Epithelial cell of proximal tubule (primary cell): ENCODE results near the gene CDK12. TPM values are rescaled to one million over a fixed set of nuclear protein-coding genes. Genes with fewer than 3 reads are reported as not detected.
"Not testable (repeated sequence)": the region's sequence is repeated elsewhere in the genome, so short reads cannot be mapped to it uniquely, and the experiment has no call there.

Experiments used
- DNase-seq: peaks from one replicate; pipeline ENCODE4 v3.0.0-alpha.2; 2011; ENCODE audit warnings: low read depth
- H3K4me3 ChIP-seq: 2 replicates; pipeline ENCODE4 v1.5.1; 2011; ENCODE audit warnings: low read depth, mild to moderate bottlenecking, low read length
- total RNA-seq: library from RNA; depleted of rRNA; stranded (reverse); fragments of >200 nt; gene quantifications from 2 replicates; pipeline ENCODE4 v1.2.3, GENCODE V29; 2015
- TF ChIP-seq, protein P1 (sequence below): conservative IDR thresholded peaks from 2 replicates; pipeline ENCODE4 v1.5.1; 2012; ENCODE audit warnings: low read depth, mild to moderate bottlenecking, low read length

The CDK12 gene
- total RNA-seq, 1 donor from 2014 or later = 13.5 TPM

DNA sequence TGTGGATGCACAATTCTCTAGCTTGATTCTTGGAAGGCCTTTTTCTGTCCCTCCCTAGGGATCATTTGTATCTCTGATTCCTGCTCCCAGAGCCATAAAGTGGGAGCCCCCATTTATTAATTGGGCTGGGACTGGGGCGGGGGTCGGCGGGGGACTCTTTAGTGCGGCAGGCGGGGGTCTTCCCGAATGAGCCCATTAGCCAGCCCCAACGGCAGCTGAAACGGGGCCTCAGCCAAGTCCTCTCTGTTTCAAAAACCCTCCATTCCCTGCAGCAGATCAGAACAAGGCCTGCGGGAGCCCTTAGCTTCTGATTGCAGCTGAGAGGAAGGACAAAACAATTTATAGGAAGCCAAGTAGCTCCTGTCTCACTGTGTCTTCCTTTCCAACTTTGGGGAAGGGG lies 79.3 kb downstream of the CDK12 start:
- no peak overlapping the region for H3K4me3 ChIP-seq
- TF ChIP-seq, protein P1, sequence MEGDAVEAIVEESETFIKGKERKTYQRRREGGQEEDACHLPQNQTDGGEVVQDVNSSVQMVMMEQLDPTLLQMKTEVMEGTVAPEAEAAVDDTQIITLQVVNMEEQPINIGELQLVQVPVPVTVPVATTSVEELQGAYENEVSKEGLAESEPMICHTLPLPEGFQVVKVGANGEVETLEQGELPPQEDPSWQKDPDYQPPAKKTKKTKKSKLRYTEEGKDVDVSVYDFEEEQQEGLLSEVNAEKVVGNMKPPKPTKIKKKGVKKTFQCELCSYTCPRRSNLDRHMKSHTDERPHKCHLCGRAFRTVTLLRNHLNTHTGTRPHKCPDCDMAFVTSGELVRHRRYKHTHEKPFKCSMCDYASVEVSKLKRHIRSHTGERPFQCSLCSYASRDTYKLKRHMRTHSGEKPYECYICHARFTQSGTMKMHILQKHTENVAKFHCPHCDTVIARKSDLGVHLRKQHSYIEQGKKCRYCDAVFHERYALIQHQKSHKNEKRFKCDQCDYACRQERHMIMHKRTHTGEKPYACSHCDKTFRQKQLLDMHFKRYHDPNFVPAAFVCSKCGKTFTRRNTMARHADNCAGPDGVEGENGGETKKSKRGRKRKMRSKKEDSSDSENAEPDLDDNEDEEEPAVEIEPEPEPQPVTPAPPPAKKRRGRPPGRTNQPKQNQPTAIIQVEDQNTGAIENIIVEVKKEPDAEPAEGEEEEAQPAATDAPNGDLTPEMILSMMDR = no peak
- no peak for DNase-seq

DNA sequence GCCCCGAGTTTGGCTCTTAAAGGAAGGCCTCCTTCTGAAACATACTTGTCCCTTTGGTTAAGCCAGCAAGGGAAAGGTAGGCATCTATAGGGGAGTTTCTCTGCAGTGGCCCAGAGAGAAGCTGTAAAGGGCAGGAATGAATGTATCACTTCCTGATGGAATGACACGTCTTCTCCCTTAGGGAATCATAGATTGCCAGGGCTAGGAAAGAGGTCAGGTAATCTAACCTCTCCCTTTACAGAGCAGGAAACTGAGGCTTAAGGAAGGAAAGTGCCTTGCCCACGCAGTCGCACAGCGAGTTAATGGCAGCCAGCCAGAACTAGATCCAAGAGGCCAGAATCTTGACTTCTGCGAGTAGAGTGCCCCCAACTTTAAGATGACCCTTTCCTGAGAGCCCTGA lies 80.4 kb downstream of the CDK12 start:
- TF ChIP-seq, protein P1 = no peak
- no peak for DNase-seq
- H3K4me3 ChIP-seq = no peak overlapping the region

DNA sequence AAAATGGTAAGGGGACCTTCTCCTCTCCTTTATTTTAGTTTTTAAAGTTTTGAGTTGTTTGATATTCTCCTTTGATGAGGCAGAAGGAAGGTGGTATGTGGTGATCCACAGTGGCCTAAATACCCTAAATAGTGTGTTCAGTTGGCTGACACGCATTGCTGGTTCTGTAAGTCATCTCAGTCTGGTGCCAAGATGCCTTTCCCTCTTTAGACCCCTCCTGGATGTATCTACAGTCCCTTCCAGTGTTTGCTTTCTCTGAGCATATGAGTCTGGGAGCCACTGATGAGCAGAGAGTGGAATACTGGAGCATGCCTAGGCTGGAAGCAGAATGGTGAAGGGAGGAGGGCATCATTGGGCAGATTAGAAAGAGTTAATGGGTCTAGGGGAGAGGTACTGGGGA lies 81.9 kb downstream of the CDK12 start:
- H3K4me3 ChIP-seq = no peak overlapping the region
- no peak for DNase-seq
- TF ChIP-seq, protein P1 = no peak

DNA sequence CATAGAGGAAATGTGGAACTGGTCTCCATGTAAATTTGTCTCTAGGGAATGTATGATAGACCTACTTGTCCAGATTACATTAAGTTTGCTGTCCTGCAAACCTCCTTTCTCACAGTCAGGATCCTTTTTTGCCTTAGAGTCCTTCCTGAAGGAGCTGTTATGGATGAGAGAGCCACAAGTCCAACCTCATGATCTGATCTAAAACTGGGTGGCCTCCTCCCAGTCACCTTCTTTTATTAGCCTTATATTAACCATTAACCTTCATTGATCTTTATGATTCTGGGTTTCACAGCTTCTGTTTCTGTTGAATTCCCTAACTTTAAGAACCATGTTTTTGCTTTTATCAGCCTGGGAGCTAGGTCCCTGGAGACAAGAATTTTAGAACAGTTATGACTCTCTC lies 82.4 kb downstream of the CDK12 start:
- DNase-seq = no peak
- no peak overlapping the region for H3K4me3 ChIP-seq
- TF ChIP-seq, protein P1 = no peak

DNA sequence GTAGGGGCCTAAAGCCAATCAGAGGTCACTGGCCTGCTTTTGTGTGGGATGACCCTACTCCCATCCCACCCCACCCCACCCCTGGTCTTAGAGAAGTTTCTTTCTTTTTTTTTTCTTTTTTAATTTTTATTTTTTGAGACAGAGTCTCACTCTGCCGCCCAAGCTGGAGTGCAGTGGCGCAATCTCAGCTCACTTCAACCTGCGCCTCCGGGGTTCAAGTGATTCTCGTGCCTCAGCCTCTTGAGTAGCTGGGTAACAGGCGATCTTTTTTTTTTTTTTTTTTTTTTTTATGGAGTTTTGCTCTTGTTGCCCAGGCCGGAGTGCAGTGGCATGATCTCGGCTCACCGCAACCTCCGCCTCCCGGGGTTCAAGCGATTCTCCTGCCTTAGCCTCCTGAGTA lies 83.1 kb downstream of the CDK12 start:
- not testable (repeated sequence) for H3K4me3 ChIP-seq, DNase-seq

DNA sequence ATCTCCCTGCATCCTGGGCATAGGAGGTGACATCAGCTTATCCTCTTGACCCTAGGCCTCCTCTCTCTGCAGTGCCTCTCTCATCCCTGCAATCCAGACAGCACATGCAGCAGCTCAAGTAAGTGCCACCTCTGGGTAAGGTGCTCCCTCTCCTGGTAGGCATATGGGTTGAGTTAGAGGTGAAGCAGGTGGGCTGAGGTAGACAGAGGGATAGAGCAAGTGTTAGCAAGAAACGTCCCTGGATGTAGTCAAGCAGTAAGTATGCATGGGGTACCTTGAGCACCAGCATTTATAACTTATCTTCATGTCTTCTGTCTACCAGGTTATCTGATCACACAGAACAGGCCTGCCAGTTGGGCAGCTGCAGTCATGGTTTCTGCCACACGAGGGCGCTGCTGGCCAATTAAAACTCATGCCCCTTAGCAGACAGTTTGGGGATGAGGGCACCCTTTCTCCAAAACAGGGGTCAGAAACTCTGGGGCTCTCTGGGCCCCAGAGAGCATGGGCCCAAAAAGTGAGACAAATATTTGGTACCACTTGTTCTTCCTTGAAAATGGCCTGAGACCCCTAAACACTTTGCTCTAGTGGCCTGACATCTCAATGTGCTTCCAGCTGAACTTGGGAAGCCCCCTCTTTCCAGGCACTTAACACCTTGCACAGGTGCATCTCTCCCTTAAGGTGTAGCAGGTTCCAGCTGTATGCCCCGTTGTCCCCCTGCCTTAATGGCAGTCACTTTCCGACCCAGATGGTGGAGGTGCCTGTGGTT lies 86.6 kb downstream of the CDK12 start:
- H3K4me3 ChIP-seq = no peak overlapping the region
- TF ChIP-seq, protein P1 = peak; percentile 91
- DNase-seq = no peak

DNA sequence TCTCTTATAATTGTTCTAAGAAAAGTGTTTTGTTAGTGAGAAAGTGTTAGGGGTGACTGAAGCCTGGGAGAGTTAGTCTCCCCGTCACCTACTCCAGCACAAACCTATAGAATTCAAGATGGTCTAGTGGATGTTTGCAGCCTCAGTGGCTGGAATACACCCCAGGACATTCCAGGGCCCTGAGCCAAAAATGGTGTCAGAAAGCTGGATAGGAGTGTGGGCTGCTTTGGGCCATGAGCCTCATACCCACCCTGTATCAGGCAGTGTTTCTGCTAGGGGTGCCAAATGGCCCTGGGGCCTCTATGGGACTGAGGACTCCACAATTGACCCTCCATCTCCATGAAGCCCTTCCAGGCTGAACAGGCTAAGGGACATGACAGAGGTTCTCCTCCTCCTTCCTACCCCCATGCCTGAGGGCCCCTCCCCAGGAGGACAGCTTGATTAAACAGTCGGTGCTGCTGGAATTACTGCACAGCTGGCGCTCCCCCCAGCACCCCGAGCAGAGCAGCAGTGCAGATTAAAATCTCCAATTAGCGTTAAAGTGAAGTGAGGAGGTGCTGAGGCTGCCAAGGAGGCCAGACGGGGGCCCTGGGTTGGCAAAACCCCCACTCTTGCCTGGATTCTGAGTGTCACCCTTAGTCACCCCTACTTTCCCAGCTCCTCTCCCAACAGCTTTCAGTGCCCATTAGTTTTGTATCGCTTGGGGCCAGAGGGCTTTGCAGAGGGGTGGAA lies 87.4 kb downstream of the CDK12 start:
- TF ChIP-seq, protein P1 = no peak
- no peak overlapping the region for H3K4me3 ChIP-seq
- DNase-seq = no peak
